ENCODE results near the gene ARFGAP2. TPM values are rescaled to one million over a fixed set of nuclear protein-coding genes. Genes with fewer than 3 reads are reported as not detected.

ARFGAP2 gene
- total RNA-seq, 1 experiment from 2014 or later: 97.5 TPM

GRCh38 chr11:47180006-47180787 lies 3.5 kb upstream of the ARFGAP2 start:
- CTCF ChIA-PET: interaction anchor here (0.6 to 1.4 kb wide), 3 partner anchors 34 to 264 kb away, joined by 3 to 7 read pairs (median 7); partner anchors contain the start of gene DDB2
- POLR2A ChIA-PET (ENCODE audit: unreplicated experiment): no interaction called here
- H3K27ac ChIP-seq (ENCODE audit: low read length): no peak overlapping the region
- H3K79me2 ChIP-seq (ENCODE audit: low read length): peaks cover 47% of the 10 kb centered on the region
- TF ChIP-seq CTCF (conservative IDR thresholded peaks at IDR 0.05; ENCODE audit: low read depth, low read length) (no peak), EZH2phosphoT487 (IDR thresholded peaks at IDR 0.05; ENCODE audit: borderline replicate concordance, low read length) (no peak), EZH2 (IDR thresholded peaks at IDR 0.05; ENCODE audit: low read length, unreplicated experiment) (no peak)
- H3K9me2 ChIP-seq (replicated peaks; ENCODE audit: low read length): no peaks in the 10 kb centered on the region
- H3F3A ChIP-seq (ENCODE audit: low read length, unreplicated experiment): no peaks in the 10 kb centered on the region
- intact Hi-C loops (cut with micrococcal nuclease): no loop called here
- no peak overlapping the region for H3K4me3 ChIP-seq (ENCODE audit: low read length)
- BruUV-seq (replicated peaks): no TSS peak
- ATAC-seq (no peak), DNase-seq (no peak)
- H4K20me1 ChIP-seq (ENCODE audit: low read length): no peaks in the 10 kb centered on the region
- no peak overlapping the region for H2AFZ ChIP-seq (ENCODE audit: low read length)
- 0 out of 2 replicates have a peak, but pooled peaks cover 16% of the 10 kb centered on the region for H3K4me1 ChIP-seq (ENCODE audit: insufficient read depth, low read length)
- H3K4me2 ChIP-seq (ENCODE audit: low read length): no peak overlapping the region
- H3K27me3 ChIP-seq (ENCODE audit: low read length): no peaks in the 10 kb centered on the region
- no peak overlapping the region for H3K9ac ChIP-seq (ENCODE audit: low read length)
- H3K9me3 ChIP-seq (ENCODE audit: low read length): no peaks in the 10 kb centered on the region
- H3K36me3 ChIP-seq (ENCODE audit: low read depth, low read length): peaks cover 12% of the 10 kb centered on the region; the same call in 1 of the 2 replicates

- POLR2A ChIA-PET (ENCODE audit: unreplicated experiment): no interaction called here
- Histone ChIP-seq H3K4me3 (ENCODE audit: low read length) (no peak overlapping the region), H3K27ac (ENCODE audit: low read length) (no peak overlapping the region), H3K36me3 (ENCODE audit: low read depth, low read length) (peaks cover 17% of the 10 kb centered on the region; the same call in 1 of the 2 replicates), H4K20me1 (ENCODE audit: low read length) (no peaks in the 10 kb centered on the region), H3K9me2 (replicated peaks; ENCODE audit: low read length) (no peaks in the 10 kb centered on the region), H3K4me1 (ENCODE audit: insufficient read depth, low read length) (0 out of 2 replicates have a peak, but pooled peaks cover 14% of the 10 kb centered on the region), H3K4me2 (ENCODE audit: low read length) (no peak overlapping the region), H3K79me2 (ENCODE audit: low read length) (peaks cover 47% of the 10 kb centered on the region), H3F3A (ENCODE audit: low read length, unreplicated experiment) (no peaks in the 10 kb centered on the region), H3K9me3 (ENCODE audit: low read length) (no peaks in the 10 kb centered on the region), H2AFZ (ENCODE audit: low read length) (no peak overlapping the region), H3K27me3 (ENCODE audit: low read length) (no peaks in the 10 kb centered on the region), H3K9ac (ENCODE audit: low read length) (no peak overlapping the region)
- CTCF ChIA-PET: interaction anchor here (0.6 to 1.4 kb wide), 4 partner anchors 35 to 263 kb away, joined by 3 to 7 read pairs (median 6); partner anchors contain the start of gene DDB2
- BruUV-seq (replicated peaks): no TSS peak
- intact Hi-C loops (cut with micrococcal nuclease): no loop called here
- DNase-seq: peak; percentile 53
- TF ChIP-seq CTCF (conservative IDR thresholded peaks at IDR 0.05; ENCODE audit: low read depth, low read length) (peak; percentile 69), EZH2phosphoT487 (IDR thresholded peaks at IDR 0.05; ENCODE audit: borderline replicate concordance, low read length) (no peak)
- ATAC-seq: peak; percentile 10; the same call in 1 of the 2 replicates
Observed at GRCh38 chr11:47179655-47179991, 2.9 kb upstream of the ARFGAP2 start.
